Activated T-helper 1 cell treated with anti-CD3 and anti-CD28 coated beads, Interleukin-12 subunit alpha, Interleukin-12 subunit beta, Interleukin-2, Interleukin-4 antibody, amounts not matched to agents 30 ng/mL and 10 ng/mL and 1 ng/mL, durations not matched to agents 14 hours and 24 hours and 36 hours (primary cell): ENCODE results near the gene FHIP2A. TPM values are rescaled to one million over a fixed set of nuclear protein-coding genes. Genes with fewer than 3 reads are reported as not detected.

Experiments used
- DNase-seq: peaks from one replicate; pipeline ENCODE4 v3.0.0; 2021; ENCODE audit warnings: low spot score
- H3K27ac Mint-ChIP-seq: one replicate; pipeline ENCODE4 v1.8.0; 2021; ENCODE audit warnings: mild to moderate bottlenecking, mixed read lengths
- H3K27me3 Mint-ChIP-seq: one replicate; pipeline ENCODE4 v1.8.0; 2022; ENCODE audit warnings: mild to moderate bottlenecking, moderate library complexity, mixed read lengths; ENCODE audit not compliant: insufficient read depth
- H3K36me3 Mint-ChIP-seq: one replicate; pipeline ENCODE4 v1.8.0; 2021; ENCODE audit warnings: low read depth, mixed read lengths
- H3K4me1 Mint-ChIP-seq: one replicate; pipeline ENCODE4 v1.8.0; 2021; ENCODE audit warnings: low read depth, mixed read lengths
- H3K4me3 Mint-ChIP-seq: one replicate; pipeline ENCODE4 v1.8.0; 2021; ENCODE audit warnings: mild to moderate bottlenecking, moderate library complexity, mixed read lengths
- H3K9me3 Mint-ChIP-seq: one replicate; pipeline ENCODE4 v1.8.0; 2021; ENCODE audit warnings: mixed read lengths
- intact Hi-C: fragments of 100-400 bp; cut with micrococcal nuclease; formaldehyde crosslinking; loops from one replicate; pipeline ENCODE4 v1.15.1; 2024
- total RNA-seq: library from RNA; stranded (reverse); gene quantifications from 2 replicates; pipeline ENCODE4 v1.2.3, GENCODE V29; 2022

FHIP2A gene
- total RNA-seq, 1 donor from 2014 or later = 29.0 TPM

GRCh38 chr10:114795039-114795438 is 26.5 kb upstream of the FHIP2A start:
- Mint-ChIP-seq H3K36me3 (peaks cover 39% of the 10 kb centered on the region), H3K4me1 (peaks cover 22% of the 10 kb centered on the region), H3K9me3 (peaks cover 18% of the 10 kb centered on the region), H3K4me3 (no peak overlapping the region), H3K27me3 (no peaks in the 10 kb centered on the region), H3K27ac (no peak overlapping the region)
- intact Hi-C loops = no loop called here
- no peak for DNase-seq

GRCh38 chr10:114800361-114800760 is 21.2 kb upstream of the FHIP2A start:
- no peak overlapping the region for H3K27ac Mint-ChIP-seq
- peak overlapping the region; percentile 77 for H3K4me3 Mint-ChIP-seq
- peaks cover 15% of the 10 kb centered on the region for H3K36me3 Mint-ChIP-seq

GRCh38 chr10:114801411-114801813 is 20.2 kb upstream of the FHIP2A start:
- intact Hi-C loops = loop anchor here (1.0 kb wide), 4 partner anchors 10 to 840 kb away; no protein-coding TSS in a partner anchor
- no peaks in the 10 kb centered on the region for H3K27me3 Mint-ChIP-seq
- H3K9me3 Mint-ChIP-seq = peaks cover 11% of the 10 kb centered on the region
- H3K4me3 Mint-ChIP-seq = peak overlapping the region; percentile 77
- peak overlapping the region; percentile 79 for H3K27ac Mint-ChIP-seq
- H3K36me3 Mint-ChIP-seq = peaks cover 15% of the 10 kb centered on the region
- DNase-seq = peak; percentile 43
- peaks cover 47% of the 10 kb centered on the region for H3K4me1 Mint-ChIP-seq

More at GRCh38 chr10:114800361-114800760, 21.2 kb upstream of the FHIP2A start:
- H3K4me1 Mint-ChIP-seq = peaks cover 47% of the 10 kb centered on the region
- intact Hi-C loops = no loop called here
- H3K9me3 Mint-ChIP-seq = peaks cover 11% of the 10 kb centered on the region
- no peak for DNase-seq
- H3K27me3 Mint-ChIP-seq = no peaks in the 10 kb centered on the region

GRCh38 chr10:114802177-114802576 is 19.4 kb upstream of the FHIP2A start:
- DNase-seq = no peak
- H3K36me3 Mint-ChIP-seq = peaks cover 9% of the 10 kb centered on the region
- peak overlapping the region; percentile 45 for H3K4me3 Mint-ChIP-seq
- H3K27me3 Mint-ChIP-seq = no peaks in the 10 kb centered on the region
- H3K4me1 Mint-ChIP-seq = peaks cover 40% of the 10 kb centered on the region
- intact Hi-C loops = no loop called here
- H3K27ac Mint-ChIP-seq = peak overlapping the region; percentile 60
- peaks cover 5% of the 10 kb centered on the region for H3K9me3 Mint-ChIP-seq

GRCh38 chr10:114806562-114807391 is 14.8 kb upstream of the FHIP2A start:
- peaks cover 1% of the 10 kb centered on the region for H3K36me3 Mint-ChIP-seq
- peaks cover 25% of the 10 kb centered on the region for H3K4me1 Mint-ChIP-seq
- no peak overlapping the region for H3K27ac Mint-ChIP-seq
- no peaks in the 10 kb centered on the region for H3K9me3 Mint-ChIP-seq
- intact Hi-C loops = no loop called here
- H3K4me3 Mint-ChIP-seq = no peak overlapping the region
- no peaks in the 10 kb centered on the region for H3K27me3 Mint-ChIP-seq
- no peak for DNase-seq

- H3K27ac Mint-ChIP-seq = no peak overlapping the region
- peaks cover 5% of the 10 kb centered on the region for H3K9me3 Mint-ChIP-seq
- peaks cover 23% of the 10 kb centered on the region for H3K4me1 Mint-ChIP-seq
- no peak overlapping the region for H3K4me3 Mint-ChIP-seq
- peaks cover 6% of the 10 kb centered on the region for H3K36me3 Mint-ChIP-seq
- intact Hi-C loops = no loop called here
- no peak for DNase-seq
- no peaks in the 10 kb centered on the region for H3K27me3 Mint-ChIP-seq
These were observed 12.6 kb upstream of the FHIP2A start for GRCh38 chr10:114808982-114809381.

- Mint-ChIP-seq H3K36me3 (peaks cover 6% of the 10 kb centered on the region), H3K27me3 (no peaks in the 10 kb centered on the region), H3K4me1 (peaks cover 23% of the 10 kb centered on the region), H3K9me3 (peaks cover 5% of the 10 kb centered on the region), H3K4me3 (peak overlapping the region; percentile 28), H3K27ac (peak overlapping the region; percentile 42)
- intact Hi-C loops = loop anchor here (1.0 kb wide), 1 partner anchor 10 kb away; no protein-coding TSS in a partner anchor
- DNase-seq = no peak
These were observed 10.7 kb upstream of the FHIP2A start for GRCh38 chr10:114810926-114811325.

GRCh38 chr10:114811862-114812261 is 9.7 kb upstream of the FHIP2A start:
- Mint-ChIP-seq H3K36me3 (peaks cover 6% of the 10 kb centered on the region), H3K9me3 (peaks cover 5% of the 10 kb centered on the region), H3K4me3 (no peak overlapping the region), H3K27ac (no peak overlapping the region), H3K4me1 (peaks cover 23% of the 10 kb centered on the region), H3K27me3 (no peaks in the 10 kb centered on the region)
- DNase-seq = no peak
- intact Hi-C loops = loop anchor here (1.0 kb wide), 2 partner anchors 9 to 11 kb away; partner anchors contain the start of gene FHIP2A

- Mint-ChIP-seq H3K4me1 (peaks cover 17% of the 10 kb centered on the region), H3K27me3 (peaks cover 8% of the 10 kb centered on the region), H3K36me3 (peaks cover 6% of the 10 kb centered on the region), H3K9me3 (peaks cover 5% of the 10 kb centered on the region), H3K27ac (no peak overlapping the region), H3K4me3 (no peak overlapping the region)
- intact Hi-C loops = no loop called here
- no peak for DNase-seq
These were observed 5.8 kb upstream of the FHIP2A start for GRCh38 chr10:114815791-114816190.

- no peak for DNase-seq
- peaks cover 8% of the 10 kb centered on the region for H3K27me3 Mint-ChIP-seq
- peaks cover 12% of the 10 kb centered on the region for H3K4me1 Mint-ChIP-seq
- no peak overlapping the region for H3K27ac Mint-ChIP-seq
- peaks cover 5% of the 10 kb centered on the region for H3K9me3 Mint-ChIP-seq
- H3K4me3 Mint-ChIP-seq = no peak overlapping the region
- peaks cover 5% of the 10 kb centered on the region for H3K36me3 Mint-ChIP-seq
- intact Hi-C loops = no loop called here
These were observed 5.3 kb upstream of the FHIP2A start for GRCh38 chr10:114816308-114816707.

- no peak overlapping the region for H3K4me3 Mint-ChIP-seq
- no peak overlapping the region for H3K27ac Mint-ChIP-seq
- DNase-seq = no peak
- H3K4me1 Mint-ChIP-seq = peaks cover 14% of the 10 kb centered on the region
- no peaks in the 10 kb centered on the region for H3K9me3 Mint-ChIP-seq
- H3K27me3 Mint-ChIP-seq = peaks cover 8% of the 10 kb centered on the region
- intact Hi-C loops = no loop called here
- H3K36me3 Mint-ChIP-seq = no peaks in the 10 kb centered on the region
These were observed 2.3 kb upstream of the FHIP2A start for GRCh38 chr10:114819322-114819721.

- no peak for DNase-seq
- Mint-ChIP-seq H3K4me1 (peaks cover 36% of the 10 kb centered on the region), H3K9me3 (no peaks in the 10 kb centered on the region), H3K27me3 (peaks cover 7% of the 10 kb centered on the region), H3K27ac (peak overlapping the region; percentile 93), H3K4me3 (peak overlapping the region; percentile 94), H3K36me3 (peaks cover 12% of the 10 kb centered on the region)
- intact Hi-C loops = loop anchor here (1.0 to 5.0 kb wide), 5 partner anchors 10 to 648 kb away; partner anchors contain the start of gene CCDC186
These were observed 399 bp downstream of the FHIP2A start for GRCh38 chr10:114821915-114822443.

- H3K36me3 Mint-ChIP-seq = peaks cover 13% of the 10 kb centered on the region
- H3K27me3 Mint-ChIP-seq = peaks cover 6% of the 10 kb centered on the region
- peak overlapping the region; percentile 93 for H3K27ac Mint-ChIP-seq
- H3K9me3 Mint-ChIP-seq = no peaks in the 10 kb centered on the region
- intact Hi-C loops = loop anchor here (1.0 to 5.0 kb wide), 3 partner anchors 35 to 648 kb away; partner anchors contain the start of gene CCDC186
- no peak for DNase-seq
- H3K4me3 Mint-ChIP-seq = peak overlapping the region; percentile 94
- peaks cover 36% of the 10 kb centered on the region for H3K4me1 Mint-ChIP-seq
These were observed 980 bp downstream of the FHIP2A start for GRCh38 chr10:114822444-114823076.
